H1 (cell line): Measurements from ENCODE around the gene ADRM1. TPM values are rescaled to one million over a fixed set of nuclear protein-coding genes. Genes with fewer than 3 reads are reported as not detected.

Experiments
- polyA plus RNA-seq, 7 experiments: library from polyadenylated mRNA; depleted of rRNA in 3 of 7; stranded (reverse) in 5 of 7; unstranded in 2 of 7; fragments of >200 nt in 5 of 7; fragments of 200-250 nt in 2 of 7; gene quantifications; 1 replicate in 5 of 7; 2 replicates in 1 of 7; 4 replicates in 1 of 7; pipeline versions ENCODE4 v1.2.1 to v1.2.3, GENCODE V29; 2011 to 2013; ENCODE audit warnings: missing spikeins in 2 of 7, mixed read lengths in 2 of 7
- total RNA-seq: library from RNA; stranded (reverse); fragmentation: NEBNext Ultra II Directional; extraction: Animal tissue kit (Norgen Biotek cat#: 25700); gene quantifications from 2 replicates; pipeline ENCODE4 v1.2.1, GENCODE V29; 2021
- TF ChIP-seq, protein P1 (sequence below): fragments of 300-600 bp; sonication (generic); IDR thresholded peaks from 2 replicates; pipeline ENCODE4 v1.7.1; 2012; ENCODE audit warnings: low read length, moderate library complexity, mild to moderate bottlenecking, inconsistent platforms; ENCODE audit not compliant: insufficient replicate concordance

The ADRM1 gene
- total and polyA plus RNA-seq, 2 of the 8 experiments (the other 6 are each of a cell fraction or from before 2014, with no cell fraction given) = 126 to 214 TPM

GRCh38 chr20:62254021-62254724 is 48.6 kb upstream of the ADRM1 start (continued):
- TF ChIP-seq, protein P1, sequence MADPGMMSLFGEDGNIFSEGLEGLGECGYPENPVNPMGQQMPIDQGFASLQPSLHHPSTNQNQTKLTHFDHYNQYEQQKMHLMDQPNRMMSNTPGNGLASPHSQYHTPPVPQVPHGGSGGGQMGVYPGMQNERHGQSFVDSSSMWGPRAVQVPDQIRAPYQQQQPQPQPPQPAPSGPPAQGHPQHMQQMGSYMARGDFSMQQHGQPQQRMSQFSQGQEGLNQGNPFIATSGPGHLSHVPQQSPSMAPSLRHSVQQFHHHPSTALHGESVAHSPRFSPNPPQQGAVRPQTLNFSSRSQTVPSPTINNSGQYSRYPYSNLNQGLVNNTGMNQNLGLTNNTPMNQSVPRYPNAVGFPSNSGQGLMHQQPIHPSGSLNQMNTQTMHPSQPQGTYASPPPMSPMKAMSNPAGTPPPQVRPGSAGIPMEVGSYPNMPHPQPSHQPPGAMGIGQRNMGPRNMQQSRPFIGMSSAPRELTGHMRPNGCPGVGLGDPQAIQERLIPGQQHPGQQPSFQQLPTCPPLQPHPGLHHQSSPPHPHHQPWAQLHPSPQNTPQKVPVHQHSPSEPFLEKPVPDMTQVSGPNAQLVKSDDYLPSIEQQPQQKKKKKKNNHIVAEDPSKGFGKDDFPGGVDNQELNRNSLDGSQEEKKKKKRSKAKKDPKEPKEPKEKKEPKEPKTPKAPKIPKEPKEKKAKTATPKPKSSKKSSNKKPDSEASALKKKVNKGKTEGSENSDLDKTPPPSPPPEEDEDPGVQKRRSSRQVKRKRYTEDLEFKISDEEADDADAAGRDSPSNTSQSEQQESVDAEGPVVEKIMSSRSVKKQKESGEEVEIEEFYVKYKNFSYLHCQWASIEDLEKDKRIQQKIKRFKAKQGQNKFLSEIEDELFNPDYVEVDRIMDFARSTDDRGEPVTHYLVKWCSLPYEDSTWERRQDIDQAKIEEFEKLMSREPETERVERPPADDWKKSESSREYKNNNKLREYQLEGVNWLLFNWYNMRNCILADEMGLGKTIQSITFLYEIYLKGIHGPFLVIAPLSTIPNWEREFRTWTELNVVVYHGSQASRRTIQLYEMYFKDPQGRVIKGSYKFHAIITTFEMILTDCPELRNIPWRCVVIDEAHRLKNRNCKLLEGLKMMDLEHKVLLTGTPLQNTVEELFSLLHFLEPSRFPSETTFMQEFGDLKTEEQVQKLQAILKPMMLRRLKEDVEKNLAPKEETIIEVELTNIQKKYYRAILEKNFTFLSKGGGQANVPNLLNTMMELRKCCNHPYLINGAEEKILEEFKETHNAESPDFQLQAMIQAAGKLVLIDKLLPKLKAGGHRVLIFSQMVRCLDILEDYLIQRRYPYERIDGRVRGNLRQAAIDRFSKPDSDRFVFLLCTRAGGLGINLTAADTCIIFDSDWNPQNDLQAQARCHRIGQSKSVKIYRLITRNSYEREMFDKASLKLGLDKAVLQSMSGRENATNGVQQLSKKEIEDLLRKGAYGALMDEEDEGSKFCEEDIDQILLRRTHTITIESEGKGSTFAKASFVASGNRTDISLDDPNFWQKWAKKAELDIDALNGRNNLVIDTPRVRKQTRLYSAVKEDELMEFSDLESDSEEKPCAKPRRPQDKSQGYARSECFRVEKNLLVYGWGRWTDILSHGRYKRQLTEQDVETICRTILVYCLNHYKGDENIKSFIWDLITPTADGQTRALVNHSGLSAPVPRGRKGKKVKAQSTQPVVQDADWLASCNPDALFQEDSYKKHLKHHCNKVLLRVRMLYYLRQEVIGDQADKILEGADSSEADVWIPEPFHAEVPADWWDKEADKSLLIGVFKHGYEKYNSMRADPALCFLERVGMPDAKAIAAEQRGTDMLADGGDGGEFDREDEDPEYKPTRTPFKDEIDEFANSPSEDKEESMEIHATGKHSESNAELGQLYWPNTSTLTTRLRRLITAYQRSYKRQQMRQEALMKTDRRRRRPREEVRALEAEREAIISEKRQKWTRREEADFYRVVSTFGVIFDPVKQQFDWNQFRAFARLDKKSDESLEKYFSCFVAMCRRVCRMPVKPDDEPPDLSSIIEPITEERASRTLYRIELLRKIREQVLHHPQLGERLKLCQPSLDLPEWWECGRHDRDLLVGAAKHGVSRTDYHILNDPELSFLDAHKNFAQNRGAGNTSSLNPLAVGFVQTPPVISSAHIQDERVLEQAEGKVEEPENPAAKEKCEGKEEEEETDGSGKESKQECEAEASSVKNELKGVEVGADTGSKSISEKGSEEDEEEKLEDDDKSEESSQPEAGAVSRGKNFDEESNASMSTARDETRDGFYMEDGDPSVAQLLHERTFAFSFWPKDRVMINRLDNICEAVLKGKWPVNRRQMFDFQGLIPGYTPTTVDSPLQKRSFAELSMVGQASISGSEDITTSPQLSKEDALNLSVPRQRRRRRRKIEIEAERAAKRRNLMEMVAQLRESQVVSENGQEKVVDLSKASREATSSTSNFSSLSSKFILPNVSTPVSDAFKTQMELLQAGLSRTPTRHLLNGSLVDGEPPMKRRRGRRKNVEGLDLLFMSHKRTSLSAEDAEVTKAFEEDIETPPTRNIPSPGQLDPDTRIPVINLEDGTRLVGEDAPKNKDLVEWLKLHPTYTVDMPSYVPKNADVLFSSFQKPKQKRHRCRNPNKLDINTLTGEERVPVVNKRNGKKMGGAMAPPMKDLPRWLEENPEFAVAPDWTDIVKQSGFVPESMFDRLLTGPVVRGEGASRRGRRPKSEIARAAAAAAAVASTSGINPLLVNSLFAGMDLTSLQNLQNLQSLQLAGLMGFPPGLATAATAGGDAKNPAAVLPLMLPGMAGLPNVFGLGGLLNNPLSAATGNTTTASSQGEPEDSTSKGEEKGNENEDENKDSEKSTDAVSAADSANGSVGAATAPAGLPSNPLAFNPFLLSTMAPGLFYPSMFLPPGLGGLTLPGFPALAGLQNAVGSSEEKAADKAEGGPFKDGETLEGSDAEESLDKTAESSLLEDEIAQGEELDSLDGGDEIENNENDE = no peak
